ENCODE results near the gene TMEM117.

The TMEM117 gene

GRCh38 chr12:43964033-43964432 lies 128.2 kb downstream of the TMEM117 start:
- DNase-seq (ENCODE audit: low spot score) = no peak

GRCh38 chr12:43964961-43965360 lies 129.1 kb downstream of the TMEM117 start:
- no peak for DNase-seq (ENCODE audit: low spot score)

GRCh38 chr12:43965899-43966298 lies 130.0 kb downstream of the TMEM117 start:
- no peak for DNase-seq (ENCODE audit: low spot score)

- no peak for DNase-seq (ENCODE audit: low spot score)
These were observed 132.9 kb downstream of the TMEM117 start for GRCh38 chr12:43968736-43969135.

- DNase-seq (ENCODE audit: low spot score) = no peak
These were observed 134.0 kb downstream of the TMEM117 start for GRCh38 chr12:43969882-43970281.

- no peak for DNase-seq (ENCODE audit: low spot score)
These were observed 137.5 kb downstream of the TMEM117 start for GRCh38 chr12:43973385-43973784.

GRCh38 chr12:43973993-43974392 lies 138.1 kb downstream of the TMEM117 start:
- DNase-seq (ENCODE audit: low spot score) = no peak

GRCh38 chr12:43976027-43976426 lies 140.1 kb downstream of the TMEM117 start:
- no peak for DNase-seq (ENCODE audit: low spot score)

- DNase-seq (ENCODE audit: low spot score) = no peak
These were observed 142.7 kb downstream of the TMEM117 start for GRCh38 chr12:43978556-43978955.

GRCh38 chr12:43979450-43979849 lies 143.6 kb downstream of the TMEM117 start:
- no peak for DNase-seq (ENCODE audit: low spot score)

- no peak for DNase-seq (ENCODE audit: low spot score)
These were observed 144.8 kb downstream of the TMEM117 start for GRCh38 chr12:43980627-43981191.

GRCh38 chr12:43981726-43982125 lies 145.8 kb downstream of the TMEM117 start:
- DNase-seq (ENCODE audit: low spot score) = no peak

GRCh38 chr12:43982544-43982943 lies 146.7 kb downstream of the TMEM117 start:
- DNase-seq (ENCODE audit: low spot score) = no peak

- no peak for DNase-seq (ENCODE audit: low spot score)
These were observed 153.1 kb downstream of the TMEM117 start for GRCh38 chr12:43988838-43989560.

- DNase-seq (ENCODE audit: low spot score) = no peak
These were observed 157.0 kb downstream of the TMEM117 start for GRCh38 chr12:43992856-43993255.

GRCh38 chr12:44000309-44000952 lies 164.6 kb downstream of the TMEM117 start:
- peak; percentile 74 for DNase-seq (ENCODE audit: low spot score)

GRCh38 chr12:44002607-44003006 lies 166.7 kb downstream of the TMEM117 start:
- DNase-seq (ENCODE audit: low spot score) = no peak

GRCh38 chr12:44003721-44004120 lies 167.8 kb downstream of the TMEM117 start:
- DNase-seq (ENCODE audit: low spot score) = no peak

- no peak for DNase-seq (ENCODE audit: low spot score)
These were observed 179.6 kb downstream of the TMEM117 start for GRCh38 chr12:44015333-44015941.

- DNase-seq (ENCODE audit: low spot score) = no peak
These were observed 181.3 kb downstream of the TMEM117 start for GRCh38 chr12:44017216-44017615.

- no peak for DNase-seq (ENCODE audit: low spot score)
These were observed 183.2 kb downstream of the TMEM117 start for GRCh38 chr12:44019118-44019517.

GRCh38 chr12:44020555-44020954 lies 184.7 kb downstream of the TMEM117 start:
- no peak for DNase-seq (ENCODE audit: low spot score)

- DNase-seq (ENCODE audit: low spot score) = no peak
These were observed 185.6 kb downstream of the TMEM117 start for GRCh38 chr12:44021471-44021971.
